ENCODE measurements around the gene SYDE1.

Gene SYDE1

DNA sequence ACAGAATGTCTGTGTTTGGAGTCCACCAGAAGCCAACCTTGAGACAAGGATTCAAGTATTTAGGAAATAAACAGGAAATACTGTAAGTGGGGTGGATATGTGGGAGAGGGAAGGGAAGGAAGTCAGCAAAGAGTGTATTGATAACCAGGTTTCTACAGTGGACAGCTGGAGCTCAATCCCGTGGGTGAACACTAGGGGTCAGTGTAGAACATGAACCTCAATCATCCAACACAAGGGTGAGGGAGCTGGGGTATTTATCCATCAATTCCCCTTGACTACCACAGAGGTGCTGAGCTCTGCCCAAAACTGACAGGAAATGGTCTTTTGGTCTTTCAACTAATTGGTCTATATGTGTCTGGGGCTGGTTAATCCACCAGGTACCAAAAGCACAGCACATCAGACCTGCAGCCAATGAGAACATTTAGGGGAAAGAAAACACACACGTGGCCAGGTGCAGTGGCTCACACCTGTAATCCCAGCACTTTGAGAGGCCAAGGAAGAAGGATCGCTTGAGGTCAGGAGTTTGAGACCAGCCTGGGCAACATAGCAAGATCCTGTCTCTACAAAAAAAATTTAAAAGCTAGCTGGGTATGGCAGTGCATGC, 5.6 kb upstream of the SYDE1 start:
- peaks cover 11% of the 10 kb centered on the region for H3K9me3 Mint-ChIP-seq
- ATAC-seq, result peak; percentile 51
- H3K36me3 Mint-ChIP-seq, result peaks cover 4% of the 10 kb centered on the region
- peaks cover 24% of the 10 kb centered on the region for H3K27me3 Mint-ChIP-seq
- H3K4me1 Mint-ChIP-seq, result peaks cover 2% of the 10 kb centered on the region
- H3K4me3 Mint-ChIP-seq, result no peak overlapping the region
- no peak overlapping the region for H3K27ac Mint-ChIP-seq

DNA sequence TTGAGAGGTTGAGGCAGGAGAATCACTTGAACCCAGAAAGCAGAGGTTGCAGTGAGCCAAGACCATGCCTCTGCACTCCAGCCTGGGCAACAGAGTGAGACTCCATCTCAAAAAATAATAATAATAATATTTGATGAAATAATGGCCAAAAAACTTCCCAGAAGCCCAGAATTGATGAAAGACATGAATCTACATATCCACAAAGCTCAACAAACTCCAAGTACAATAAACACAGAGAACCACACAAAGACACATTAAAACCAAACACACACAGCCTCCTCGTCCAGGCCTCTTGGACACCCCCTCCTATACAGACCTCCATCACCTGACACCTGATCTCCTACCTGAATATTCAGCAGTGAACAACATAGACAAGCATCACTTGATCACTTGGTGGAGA, 3.2 kb upstream of the SYDE1 start:
- H3K27ac Mint-ChIP-seq, result no peak overlapping the region
- H3K36me3 Mint-ChIP-seq, result peaks cover 4% of the 10 kb centered on the region
- no peak for ATAC-seq
- no peak overlapping the region for H3K4me3 Mint-ChIP-seq
- H3K4me1 Mint-ChIP-seq, result peaks cover 15% of the 10 kb centered on the region
- H3K27me3 Mint-ChIP-seq, result peaks cover 44% of the 10 kb centered on the region
- H3K9me3 Mint-ChIP-seq, result peaks cover 11% of the 10 kb centered on the region

DNA sequence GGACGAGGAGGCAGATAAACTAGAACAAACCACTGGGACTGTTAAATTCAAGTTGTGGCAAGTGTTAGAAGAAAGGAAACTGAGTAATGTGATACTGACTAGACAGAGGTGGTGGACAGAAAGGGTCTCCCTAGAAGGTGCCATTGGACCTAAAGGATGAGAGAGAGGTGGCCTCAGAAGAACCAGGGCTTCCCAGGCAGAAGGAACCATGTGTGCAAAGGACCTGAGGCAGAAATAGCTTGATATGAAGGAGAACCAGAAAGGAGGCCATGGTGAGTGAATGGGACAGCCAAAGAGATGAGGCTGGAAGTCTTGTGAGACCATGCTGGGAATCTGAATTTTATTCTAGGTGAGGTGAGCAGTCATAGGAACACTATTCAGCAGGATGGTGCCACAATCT, 2.8 kb upstream of the SYDE1 start:
- Mint-ChIP-seq H3K27me3 (peaks cover 49% of the 10 kb centered on the region), H3K9me3 (peaks cover 11% of the 10 kb centered on the region), H3K4me3 (no peak overlapping the region)

DNA sequence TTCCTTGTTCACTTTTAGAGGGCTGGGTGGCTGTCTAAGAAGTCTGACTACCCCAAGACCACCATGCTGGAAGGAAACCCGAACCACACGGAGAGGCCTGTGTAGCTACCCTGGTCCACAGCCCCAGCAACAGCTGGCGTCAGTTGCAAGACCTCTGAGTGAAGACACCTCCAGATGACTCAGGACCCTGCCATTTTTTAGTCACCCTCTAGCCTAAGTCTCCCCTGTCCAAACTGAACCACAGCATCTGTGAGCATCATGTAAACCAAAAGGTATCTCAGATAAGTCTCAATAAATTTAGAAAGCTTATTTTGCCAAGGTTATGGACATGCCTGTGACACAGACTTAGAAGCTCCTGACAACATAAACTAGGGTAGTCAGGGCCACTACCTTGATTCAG, 2.2 kb upstream of the SYDE1 start:
- Mint-ChIP-seq H3K27ac (no peak overlapping the region), H3K27me3 (peaks cover 52% of the 10 kb centered on the region), H3K36me3 (peaks cover 4% of the 10 kb centered on the region), H3K9me3 (peaks cover 11% of the 10 kb centered on the region), H3K4me3 (no peak overlapping the region), H3K4me1 (peaks cover 15% of the 10 kb centered on the region)
- no peak for ATAC-seq

More for the DNA sequence above, 2.8 kb upstream of the SYDE1 start:
- Mint-ChIP-seq H3K36me3 (peaks cover 4% of the 10 kb centered on the region), H3K27ac (no peak overlapping the region), H3K4me1 (peaks cover 15% of the 10 kb centered on the region)
- no peak for ATAC-seq

DNA sequence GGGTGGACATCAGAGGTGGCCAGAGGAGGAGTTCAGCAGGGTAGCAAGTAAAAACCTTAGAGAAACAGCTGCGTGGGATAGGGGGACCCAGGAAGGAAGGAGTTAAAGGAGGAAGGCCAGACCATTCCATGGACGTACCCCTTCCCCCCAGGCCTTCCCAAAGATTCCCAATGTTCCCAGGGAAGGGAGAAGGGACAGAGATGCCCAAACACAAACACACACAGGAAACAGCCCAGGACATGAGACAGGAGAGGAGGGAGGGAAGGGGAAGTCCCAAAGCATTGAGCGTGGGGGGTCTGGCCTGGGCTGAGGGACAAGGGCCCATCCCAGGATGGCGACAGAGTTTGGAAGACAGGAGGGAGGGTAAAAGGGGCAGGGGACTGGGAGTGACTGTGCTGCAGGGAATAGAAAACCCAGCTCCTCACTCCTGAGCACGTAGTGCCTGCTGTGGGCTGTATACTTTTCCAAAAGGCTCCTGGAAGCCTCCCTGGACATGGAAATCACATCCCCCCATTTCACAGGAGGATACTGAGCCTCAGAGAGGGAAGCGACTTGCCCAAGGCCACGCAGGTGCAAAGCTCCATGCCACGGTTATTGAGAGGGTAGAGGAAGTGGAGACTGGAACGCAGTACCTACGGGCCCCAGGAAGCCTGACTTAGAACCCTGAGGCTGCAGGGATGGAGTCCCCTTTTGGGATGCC, 1.1 kb downstream of the SYDE1 start:
- H3K27me3 Mint-ChIP-seq, result peaks cover 52% of the 10 kb centered on the region
- H3K4me3 Mint-ChIP-seq, result no peak overlapping the region
- peaks cover 11% of the 10 kb centered on the region for H3K9me3 Mint-ChIP-seq
- peaks cover 4% of the 10 kb centered on the region for H3K36me3 Mint-ChIP-seq
- ATAC-seq, result no peak
- peaks cover 15% of the 10 kb centered on the region for H3K4me1 Mint-ChIP-seq
- H3K27ac Mint-ChIP-seq, result no peak overlapping the region

DNA sequence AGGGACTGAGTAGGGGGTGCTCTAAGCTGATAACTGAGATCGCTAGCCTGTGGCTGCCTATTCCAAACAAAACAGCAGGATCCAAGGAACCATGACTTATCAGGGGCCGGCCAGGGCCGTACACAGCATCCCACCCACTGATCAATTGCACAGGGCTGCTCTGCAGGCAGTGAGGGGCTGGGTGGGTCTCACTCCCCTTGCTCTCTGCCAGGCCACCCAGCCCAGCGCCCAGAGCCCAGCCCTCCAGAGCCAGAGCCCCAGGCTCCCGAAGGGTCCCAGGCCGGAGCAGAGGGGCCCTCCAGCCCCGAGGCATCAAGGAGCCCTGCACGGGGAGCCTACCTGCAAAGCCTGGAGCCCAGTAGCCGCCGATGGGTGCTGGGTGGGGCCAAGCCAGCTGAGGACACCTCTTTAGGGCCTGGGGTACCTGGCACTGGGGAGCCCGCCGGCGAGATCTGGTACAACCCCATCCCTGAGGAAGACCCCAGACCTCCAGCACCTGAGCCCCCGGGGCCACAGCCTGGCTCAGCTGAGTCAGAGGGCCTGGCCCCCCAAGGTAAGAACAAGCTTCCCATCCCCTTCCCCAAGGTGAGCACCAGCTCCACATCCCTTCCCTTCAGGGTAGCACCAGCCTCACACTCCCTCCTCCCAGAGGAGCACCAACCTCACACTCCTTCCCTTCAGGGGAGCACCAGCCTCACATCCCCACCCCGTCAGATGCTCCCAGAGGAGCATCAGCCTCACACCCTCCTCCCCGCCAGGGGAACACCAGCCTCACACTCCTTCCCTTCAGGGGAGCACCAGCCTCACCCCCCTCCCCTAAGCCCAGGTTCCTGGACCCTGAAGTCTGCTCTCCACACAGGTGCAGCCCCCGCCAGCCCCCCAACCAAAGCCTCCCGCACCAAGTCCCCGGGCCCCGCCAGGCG, 1.9 kb downstream of the SYDE1 start:
- H3K9me3 Mint-ChIP-seq, result peaks cover 5% of the 10 kb centered on the region
- H3K4me3 Mint-ChIP-seq, result no peak overlapping the region
- peaks cover 6% of the 10 kb centered on the region for H3K36me3 Mint-ChIP-seq
- ATAC-seq, result peak; percentile 5
- no peak overlapping the region for H3K27ac Mint-ChIP-seq
- peaks cover 15% of the 10 kb centered on the region for H3K4me1 Mint-ChIP-seq
- H3K27me3 Mint-ChIP-seq, result peaks cover 50% of the 10 kb centered on the region

DNA sequence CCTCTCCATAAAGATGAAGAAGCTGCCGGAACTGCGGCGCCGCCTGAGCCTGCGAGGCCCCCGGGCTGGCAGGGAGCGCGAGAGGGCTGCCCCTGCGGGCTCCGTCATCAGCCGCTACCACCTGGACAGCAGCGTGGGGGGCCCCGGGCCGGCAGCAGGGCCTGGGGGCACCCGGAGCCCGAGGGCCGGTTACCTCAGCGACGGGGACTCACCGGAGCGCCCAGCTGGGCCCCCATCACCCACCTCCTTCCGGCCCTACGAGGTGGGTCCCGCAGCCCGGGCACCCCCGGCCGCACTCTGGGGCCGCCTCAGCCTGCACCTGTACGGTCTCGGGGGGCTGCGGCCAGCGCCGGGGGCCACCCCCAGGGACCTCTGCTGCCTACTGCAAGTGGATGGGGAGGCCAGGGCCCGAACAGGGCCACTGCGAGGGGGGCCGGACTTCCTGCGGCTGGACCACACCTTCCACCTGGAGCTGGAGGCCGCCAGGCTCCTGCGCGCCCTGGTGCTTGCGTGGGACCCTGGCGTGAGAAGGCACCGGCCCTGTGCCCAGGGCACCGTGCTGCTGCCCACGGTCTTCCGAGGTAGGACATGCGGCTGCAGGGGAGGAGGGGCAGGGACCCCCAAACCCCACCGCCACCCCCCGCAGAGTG, 2.7 kb downstream of the SYDE1 start:
- H3K4me3 Mint-ChIP-seq, result no peak overlapping the region
- peaks cover 15% of the 10 kb centered on the region for H3K4me1 Mint-ChIP-seq
- H3K36me3 Mint-ChIP-seq, result peaks cover 10% of the 10 kb centered on the region
- ATAC-seq, result peak; percentile 18
- no peaks in the 10 kb centered on the region for H3K9me3 Mint-ChIP-seq
- H3K27ac Mint-ChIP-seq, result no peak overlapping the region
- H3K27me3 Mint-ChIP-seq, result peaks cover 42% of the 10 kb centered on the region

DNA sequence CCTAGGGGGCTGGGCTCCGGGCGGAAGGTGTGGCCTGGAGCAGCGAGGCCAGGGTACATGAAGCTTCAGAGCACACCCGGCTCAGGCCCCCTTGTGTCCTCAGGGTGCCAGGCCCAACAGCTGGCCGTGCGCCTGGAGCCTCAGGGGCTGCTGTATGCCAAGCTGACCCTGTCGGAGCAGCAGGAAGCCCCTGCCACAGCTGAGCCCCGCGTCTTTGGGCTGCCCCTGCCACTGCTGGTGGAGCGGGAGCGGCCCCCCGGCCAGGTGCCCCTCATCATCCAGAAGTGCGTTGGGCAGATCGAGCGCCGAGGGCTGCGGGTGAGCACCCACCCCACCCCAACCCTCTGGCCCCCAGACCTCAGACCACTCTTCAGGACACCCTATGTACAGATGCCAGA, 3.2 kb downstream of the SYDE1 start:
- no peak for ATAC-seq
- Mint-ChIP-seq H3K27ac (no peak overlapping the region), H3K36me3 (peaks cover 15% of the 10 kb centered on the region), H3K9me3 (no peaks in the 10 kb centered on the region), H3K4me1 (peaks cover 15% of the 10 kb centered on the region), H3K4me3 (no peak overlapping the region), H3K27me3 (peaks cover 39% of the 10 kb centered on the region)

DNA sequence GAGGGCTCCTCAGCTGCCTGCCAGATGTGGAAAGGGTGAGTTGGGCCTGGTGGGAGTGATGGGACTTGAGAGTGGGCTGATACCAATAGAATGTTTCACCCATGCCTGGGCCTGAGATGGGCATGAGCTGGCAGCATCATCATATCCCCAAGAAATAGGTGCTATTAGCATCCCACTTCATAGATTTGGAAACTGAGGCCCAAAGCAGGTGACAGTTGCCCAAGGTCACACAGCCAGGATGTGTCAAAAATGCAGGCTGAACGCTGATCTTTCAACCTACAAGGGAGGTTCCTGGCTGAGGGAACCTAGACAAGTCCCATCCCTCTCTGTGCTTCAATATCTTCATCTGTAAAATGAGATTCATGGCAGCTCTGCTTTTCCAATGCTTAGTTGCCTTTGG, 4.6 kb downstream of the SYDE1 start:
- no peak for ATAC-seq
- peaks cover 22% of the 10 kb centered on the region for H3K36me3 Mint-ChIP-seq
- peaks cover 25% of the 10 kb centered on the region for H3K27me3 Mint-ChIP-seq
- H3K27ac Mint-ChIP-seq, result no peak overlapping the region
- no peak overlapping the region for H3K4me3 Mint-ChIP-seq
- H3K4me1 Mint-ChIP-seq, result peaks cover 11% of the 10 kb centered on the region
- no peaks in the 10 kb centered on the region for H3K9me3 Mint-ChIP-seq

DNA sequence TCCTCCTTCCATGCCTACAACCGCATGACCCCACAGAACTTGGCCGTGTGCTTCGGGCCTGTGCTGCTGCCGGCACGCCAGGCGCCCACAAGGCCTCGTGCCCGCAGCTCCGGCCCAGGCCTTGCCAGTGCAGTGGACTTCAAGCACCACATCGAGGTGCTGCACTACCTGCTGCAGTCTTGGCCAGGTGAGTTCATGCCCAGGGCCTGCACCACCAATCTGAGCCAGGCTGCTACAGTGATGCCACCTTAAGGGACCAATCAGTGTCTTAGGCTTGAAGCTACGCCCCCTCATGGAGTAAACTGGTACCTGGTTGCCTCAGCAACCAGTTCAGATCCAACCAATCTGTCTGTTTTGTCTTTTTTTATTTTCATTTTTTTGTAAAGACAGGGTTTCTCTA, 5.2 kb downstream of the SYDE1 start:
- no peak for ATAC-seq

DNA sequence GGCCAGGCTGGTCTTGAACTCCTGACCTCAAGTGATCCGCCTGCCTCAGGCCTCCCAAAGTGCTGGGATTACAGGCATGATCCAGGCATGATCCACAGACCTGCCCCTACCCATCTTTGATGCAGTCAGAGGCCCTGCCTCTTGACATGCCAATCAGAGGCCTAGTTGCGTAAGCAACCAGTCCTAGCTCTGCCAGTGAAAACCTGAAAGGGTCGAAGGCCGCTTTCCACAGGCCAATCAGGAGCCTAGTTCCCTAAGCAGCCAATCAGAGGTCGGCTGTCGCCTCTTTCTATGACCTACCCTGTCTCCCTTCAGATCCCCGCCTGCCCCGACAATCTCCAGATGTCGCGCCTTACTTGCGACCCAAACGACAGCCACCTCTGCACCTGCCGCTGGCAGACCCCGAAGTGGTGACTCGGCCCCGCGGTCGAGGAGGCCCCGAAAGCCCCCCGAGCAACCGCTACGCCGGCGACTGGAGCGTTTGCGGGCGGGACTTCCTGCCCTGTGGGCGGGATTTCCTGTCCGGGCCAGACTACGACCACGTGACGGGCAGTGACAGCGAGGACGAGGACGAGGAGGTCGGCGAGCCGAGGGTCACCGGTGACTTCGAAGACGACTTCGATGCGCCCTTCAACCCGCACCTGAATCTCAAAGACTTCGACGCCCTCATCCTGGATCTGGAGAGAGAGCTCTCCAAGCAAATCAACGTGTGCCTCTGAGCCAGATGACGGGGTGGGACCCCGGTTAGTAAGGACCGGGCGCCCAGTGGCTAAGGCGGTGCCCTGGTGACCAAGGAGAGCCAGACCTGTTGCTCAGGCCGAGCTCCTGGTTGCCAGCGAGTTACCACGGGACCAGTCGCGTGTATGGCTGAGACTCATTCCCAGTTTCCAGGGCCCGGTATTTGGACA, 6.3 kb downstream of the SYDE1 start:
- peaks cover under 1% of the 10 kb centered on the region for H3K4me1 Mint-ChIP-seq

More for the DNA sequence above, 5.2 kb downstream of the SYDE1 start:
- Mint-ChIP-seq H3K36me3 (peaks cover 28% of the 10 kb centered on the region), H3K9me3 (no peaks in the 10 kb centered on the region), H3K4me3 (no peak overlapping the region), H3K27me3 (peaks cover 22% of the 10 kb centered on the region), H3K27ac (no peak overlapping the region), H3K4me1 (peaks cover 9% of the 10 kb centered on the region)

DNA sequence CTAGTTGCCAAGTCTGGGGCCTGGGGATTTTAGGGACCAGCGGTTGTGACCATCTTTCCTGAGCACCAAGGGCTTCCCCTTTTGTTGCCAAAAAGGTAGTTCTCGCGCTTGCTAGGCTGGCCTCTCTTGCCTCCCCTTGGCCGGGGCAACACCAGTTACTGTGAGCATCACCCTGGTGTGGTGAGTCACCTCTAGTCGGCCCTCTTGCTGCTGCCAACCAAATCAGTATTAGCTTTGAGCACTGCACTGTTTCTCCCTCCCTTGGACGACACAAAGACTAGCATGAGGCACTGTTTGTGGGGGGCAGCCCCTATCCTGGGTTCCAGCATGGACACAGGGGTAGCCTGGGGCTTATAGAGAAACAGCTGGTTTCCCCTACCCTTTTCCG, 6.9 kb downstream of the SYDE1 start:
- Mint-ChIP-seq H3K27ac (no peak overlapping the region), H3K4me1 (no peaks in the 10 kb centered on the region), H3K27me3 (peaks cover 6% of the 10 kb centered on the region), H3K4me3 (no peak overlapping the region), H3K9me3 (no peaks in the 10 kb centered on the region), H3K36me3 (peaks cover 46% of the 10 kb centered on the region)
- no peak for ATAC-seq

More for the DNA sequence above, 6.3 kb downstream of the SYDE1 start:
- Mint-ChIP-seq H3K4me3 (no peak overlapping the region), H3K27ac (no peak overlapping the region), H3K36me3 (peaks cover 39% of the 10 kb centered on the region), H3K27me3 (peaks cover 12% of the 10 kb centered on the region), H3K9me3 (no peaks in the 10 kb centered on the region)
- ATAC-seq, result no peak

DNA sequence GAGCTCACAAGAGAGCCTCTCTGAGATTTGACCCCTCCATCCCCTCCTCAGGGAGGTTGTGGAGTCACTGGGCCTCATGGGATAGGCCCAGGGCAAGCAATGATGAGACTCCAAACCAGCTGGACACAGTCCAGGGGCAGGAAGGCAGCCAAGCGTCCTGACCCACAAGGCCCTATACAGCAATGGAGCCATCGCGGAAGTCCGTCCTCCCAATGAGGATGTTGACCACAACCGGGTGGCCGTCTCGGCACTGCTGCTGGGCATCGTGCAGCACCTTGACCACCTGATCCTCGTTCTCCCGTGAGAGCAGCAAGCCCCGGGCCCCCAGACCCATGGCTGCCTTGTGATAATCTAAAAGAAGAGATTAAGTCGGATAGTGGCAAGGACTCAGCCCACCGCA, 7.9 kb downstream of the SYDE1 start:
- H3K9me3 Mint-ChIP-seq, result no peaks in the 10 kb centered on the region
- no peaks in the 10 kb centered on the region for H3K27me3 Mint-ChIP-seq
- H3K4me1 Mint-ChIP-seq, result no peaks in the 10 kb centered on the region
- no peak overlapping the region for H3K27ac Mint-ChIP-seq
- H3K36me3 Mint-ChIP-seq, result peaks cover 55% of the 10 kb centered on the region
- no peak for ATAC-seq
- H3K4me3 Mint-ChIP-seq, result no peak overlapping the region
